ENCODE measurements around the gene PNMA5.

The PNMA5 gene

DNA sequence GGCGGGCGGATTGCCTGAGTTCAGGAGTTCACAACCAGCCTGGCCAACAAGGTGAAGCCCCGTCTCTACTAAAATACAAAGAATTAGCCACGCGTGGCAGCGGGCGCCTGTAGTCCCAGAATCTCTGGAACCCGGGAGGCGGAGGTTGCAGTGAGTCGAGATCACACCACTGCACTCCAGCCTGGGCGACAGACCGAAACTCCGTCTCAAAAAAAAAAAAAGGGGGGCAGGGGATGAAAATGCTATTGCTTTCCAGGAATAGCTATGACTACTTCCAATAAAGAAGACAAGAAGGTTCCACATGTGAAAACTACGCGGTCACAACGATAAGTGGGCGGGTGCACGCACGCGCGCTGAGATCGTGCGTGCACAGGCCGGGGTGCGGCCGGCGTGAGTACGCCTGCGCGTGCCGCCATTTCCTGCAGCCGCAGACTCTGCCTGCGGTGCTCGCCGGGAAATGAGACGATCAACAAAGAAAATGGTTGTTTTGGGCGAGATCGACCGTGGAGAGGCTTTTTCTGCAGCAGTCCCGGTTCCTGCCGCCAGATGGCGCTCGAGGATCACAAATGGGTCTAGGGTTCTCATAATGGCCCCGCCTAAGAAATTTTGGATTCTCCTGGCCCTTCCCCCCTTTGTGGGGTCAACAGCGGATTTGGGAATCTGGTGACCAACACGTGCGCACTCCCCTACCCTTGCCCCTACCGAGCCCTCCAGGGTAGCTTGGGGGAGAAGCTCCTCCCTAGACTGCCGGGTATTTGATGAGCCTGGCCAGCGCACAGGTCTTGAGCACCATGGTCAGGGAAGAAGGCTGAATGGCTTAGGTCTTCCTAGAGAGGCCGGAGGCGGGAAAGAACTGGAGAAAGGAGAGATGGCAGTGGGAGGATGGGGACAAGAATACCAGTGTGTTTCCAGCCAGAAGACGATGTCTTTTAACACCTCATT is 35.1 kb downstream of the PNMA5 start:
- DNase-seq, result peak; percentile 96

DNA sequence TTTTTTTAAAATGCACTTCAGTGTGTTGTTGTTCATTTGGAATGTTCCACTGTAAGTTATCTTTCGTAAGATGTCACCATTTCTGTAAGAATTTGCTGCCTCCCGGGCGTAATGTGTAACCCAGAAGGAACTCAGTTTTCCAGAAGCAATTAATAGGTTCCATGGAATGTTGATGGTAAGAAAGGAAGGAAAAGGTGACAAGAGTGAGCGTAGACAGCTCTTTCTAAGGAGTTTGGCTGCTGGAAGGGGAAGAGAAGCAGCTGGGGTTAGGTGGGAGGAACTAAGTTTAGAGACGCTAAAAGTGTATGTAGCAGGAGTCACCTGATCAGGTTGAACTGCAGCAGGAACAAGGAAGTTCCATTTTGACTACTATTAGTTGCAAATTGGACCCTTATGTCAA is 35.9 kb downstream of the PNMA5 start:
- DNase-seq, result no peak

DNA sequence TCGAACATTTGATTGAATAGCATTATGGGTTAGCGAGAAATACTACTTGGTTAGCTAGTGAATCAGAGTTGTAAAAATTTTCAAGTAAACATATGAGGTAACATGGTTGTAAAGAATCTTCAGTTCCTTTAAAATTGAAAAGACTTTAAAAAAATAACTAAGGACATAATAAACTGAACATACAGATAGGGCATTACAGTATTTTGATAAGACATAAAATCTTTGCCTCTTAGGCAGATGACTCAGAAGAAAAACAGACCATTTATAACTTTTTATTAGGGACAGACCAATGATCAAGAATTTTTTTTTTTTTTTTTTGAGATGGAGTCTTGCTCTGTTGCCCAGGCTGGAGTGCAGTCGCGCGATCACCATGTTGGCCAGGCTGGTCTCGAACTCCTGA is 43.1 kb downstream of the PNMA5 start:
- no peak for DNase-seq

DNA sequence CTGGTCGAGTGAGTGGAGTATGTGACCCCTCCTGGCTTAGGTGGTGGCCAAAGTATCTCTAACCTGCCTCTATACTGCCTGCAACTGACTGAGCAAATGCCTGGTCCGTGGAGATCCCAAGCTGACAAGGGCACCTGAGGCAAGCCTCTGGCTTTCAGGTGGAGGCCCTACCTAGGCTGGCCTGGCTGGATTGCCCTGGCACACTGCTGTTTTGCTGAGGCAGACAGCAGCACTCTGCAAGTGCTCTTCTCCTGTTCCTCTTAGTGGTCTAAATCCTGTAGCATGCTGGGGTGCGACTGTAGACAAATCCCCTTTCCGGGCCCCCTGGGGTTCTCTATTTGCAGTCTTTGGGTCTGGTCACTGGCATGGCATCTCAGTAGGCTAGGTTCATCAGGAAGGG is 44.8 kb downstream of the PNMA5 start:
- DNase-seq, result no peak

DNA sequence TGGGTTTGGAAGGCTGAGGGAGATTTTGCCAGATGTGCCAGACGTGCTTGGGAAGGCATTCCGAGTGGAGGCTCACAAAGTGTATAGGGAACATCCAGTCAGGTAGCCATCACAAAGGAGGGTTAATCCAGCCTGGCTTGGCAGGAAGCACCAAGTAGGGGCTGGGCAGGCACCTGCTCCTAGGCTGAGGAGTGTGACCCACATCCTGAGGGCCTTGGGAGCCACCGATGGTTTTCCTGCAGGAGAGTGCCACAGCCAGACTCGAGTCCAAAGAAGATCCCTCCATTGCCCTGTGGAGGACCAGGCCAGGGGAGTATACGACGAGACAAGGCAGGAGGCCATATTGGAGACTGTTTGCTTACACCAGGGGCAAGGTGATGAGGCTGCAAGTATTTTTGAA is 47.2 kb downstream of the PNMA5 start:
- DNase-seq, result no peak

DNA sequence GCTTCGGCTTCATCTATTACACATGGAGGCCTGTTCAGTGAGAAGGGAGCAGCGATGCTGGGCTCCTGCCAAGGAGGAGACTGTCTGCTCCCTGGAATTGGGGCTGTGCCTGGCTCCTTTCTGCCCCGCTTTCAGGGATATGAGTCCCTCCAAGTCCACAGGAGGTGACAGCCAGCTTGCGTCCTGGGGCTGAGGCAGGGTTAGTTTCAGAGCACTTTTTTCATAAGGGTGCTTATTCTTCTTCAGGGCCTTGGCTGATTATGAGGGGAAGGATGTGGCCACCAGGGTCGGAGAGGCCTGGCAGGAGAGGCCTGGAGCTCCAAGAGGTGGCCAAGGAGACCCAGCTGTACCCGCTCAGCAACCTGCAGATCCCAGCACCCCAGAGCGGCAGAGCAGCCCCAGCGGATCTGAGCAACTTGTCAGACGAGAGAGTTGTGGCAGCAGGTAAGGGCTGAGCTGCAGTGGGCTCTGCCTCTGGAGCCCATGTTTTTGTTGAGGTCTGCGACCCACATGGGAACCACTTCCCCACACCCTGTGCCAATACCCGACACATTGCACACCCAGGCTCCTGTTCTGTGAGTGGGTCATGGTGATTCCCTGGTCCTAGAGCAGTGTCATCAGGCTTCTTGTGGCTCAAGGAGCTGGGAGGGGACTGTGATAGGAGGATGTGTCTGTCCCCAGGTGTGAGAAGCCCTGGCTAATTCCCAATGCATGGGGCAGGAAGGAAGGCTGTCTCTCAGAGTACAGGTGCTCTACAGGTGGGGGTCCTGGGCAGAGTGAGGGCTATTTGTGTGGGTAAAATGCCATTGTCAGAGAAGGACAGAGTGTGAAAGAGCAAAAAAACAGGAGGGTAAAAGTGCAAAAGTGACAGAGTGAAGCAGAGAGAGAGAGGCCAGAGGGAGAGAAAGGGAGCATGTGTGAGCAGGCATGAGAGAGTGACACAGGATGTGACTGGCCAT is 48.6 kb downstream of the PNMA5 start:
- DNase-seq, result no peak

DNA sequence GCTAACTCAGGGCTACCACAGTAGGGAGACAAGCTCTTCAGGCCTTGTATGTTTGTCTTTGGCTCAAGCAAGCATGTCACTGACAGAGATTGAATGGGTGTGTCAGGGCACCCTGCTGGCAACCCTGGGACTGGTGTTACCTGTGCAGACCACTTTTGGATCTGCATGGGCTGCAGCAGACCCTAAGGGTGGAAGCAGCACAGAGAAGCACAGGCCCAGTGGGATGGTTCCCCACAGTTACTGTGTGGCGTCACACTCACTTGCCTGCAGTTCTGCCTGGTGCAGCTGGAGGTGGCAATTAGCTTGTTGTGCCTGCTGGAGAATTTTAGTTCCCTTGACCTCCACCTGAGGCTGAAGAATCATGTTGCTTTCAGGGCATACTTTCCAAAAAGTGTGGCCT is 50.1 kb downstream of the PNMA5 start:
- no peak for DNase-seq

DNA sequence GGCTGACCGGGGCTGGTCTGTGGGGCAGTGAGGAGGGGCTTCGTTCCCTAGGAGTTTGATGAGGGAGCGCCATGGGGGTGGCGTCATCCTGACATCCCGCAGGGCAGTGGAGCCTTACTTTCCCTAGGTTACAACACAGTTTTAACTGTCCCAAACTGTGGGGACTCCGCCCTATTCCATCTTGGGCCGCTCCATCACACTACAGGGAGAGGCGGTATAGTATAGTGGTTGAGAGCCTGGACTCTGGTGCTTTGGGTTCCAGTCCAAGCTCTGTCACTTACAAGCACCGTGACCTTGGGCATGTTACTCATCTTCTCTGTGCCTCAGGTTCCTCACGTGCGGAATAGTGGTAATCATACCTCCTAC is 51.9 kb downstream of the PNMA5 start:
- DNase-seq, result no peak

DNA sequence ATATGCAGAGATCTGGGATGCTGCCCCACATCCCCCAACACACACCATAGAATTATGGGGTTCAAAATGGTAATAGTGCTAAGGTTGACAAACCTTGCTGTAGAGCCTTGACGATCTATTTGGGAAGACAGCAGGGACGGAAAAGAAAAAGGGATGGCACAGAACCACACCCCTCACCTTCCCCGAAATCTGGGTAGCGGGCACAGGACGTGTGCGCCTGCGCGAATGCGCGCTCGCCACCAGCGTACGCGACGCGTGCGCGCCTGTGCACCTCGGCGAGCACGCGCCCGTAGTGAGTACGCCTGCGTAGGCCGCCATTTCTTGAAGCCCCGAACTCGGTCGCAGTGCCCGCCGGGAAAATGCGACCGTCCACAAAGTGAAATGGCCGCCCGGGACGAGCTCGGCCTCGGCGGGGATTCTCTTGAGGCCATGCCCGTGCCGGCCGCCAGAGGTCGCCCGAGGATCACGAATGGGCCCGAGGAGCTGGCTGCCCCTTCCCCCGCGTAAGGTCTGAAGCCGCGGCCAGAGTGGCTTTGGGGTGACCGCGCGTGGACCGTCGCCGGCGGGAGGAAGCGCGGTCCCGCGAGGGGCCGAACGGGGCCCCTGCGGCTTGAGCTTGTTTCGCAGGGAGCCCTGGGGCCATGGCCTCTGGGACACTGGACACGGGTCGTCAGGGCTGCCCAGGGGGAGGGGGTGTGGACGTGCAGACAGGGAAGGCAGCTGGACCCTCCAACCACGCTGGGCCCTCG is 52.4 kb downstream of the PNMA5 start:
- DNase-seq, result peak; percentile 95
